WTC11 (cell line): ENCODE results near the gene PDHB. TPM values are rescaled to one million over a fixed set of nuclear protein-coding genes. Genes with fewer than 3 reads are reported as not detected.

Experiments used
- ATAC-seq: fragments of 200-7000 bp; cut with Tn5 transposase; 2 replicates; pipeline ENCODE4 v1.10.0; 2021; ENCODE audit warnings: mild to moderate bottlenecking, moderate library complexity
- CTCF ChIA-PET: fragments of 300-600 bp; sonication (Branson Sonifier 250); formaldehyde crosslinking; loops from one replicate; lab custom pipeline; 2021; ENCODE audit warnings: antibody characterized with exemption; lab: Charles Lee
- POLR2A ChIA-PET: fragments of 350-600 bp; sonication (Branson Sonifier 250); formaldehyde crosslinking; loops from one replicate; lab custom pipeline; 2021; ENCODE audit warnings: antibody characterized with exemption; lab: Charles Lee
- DNase-seq: peaks from one replicate; pipeline ENCODE4 v3.0.0; 2021; ENCODE audit warnings: low spot score
- H3K27ac Mint-ChIP-seq: 2 replicates; pipeline ENCODE4 v1.8.0; 2021; ENCODE audit warnings: mixed read lengths
- H3K27me3 Mint-ChIP-seq: 2 replicates; pipeline ENCODE4 v1.8.0; 2021; ENCODE audit warnings: low read depth, mild to moderate bottlenecking, moderate library complexity, mixed read lengths
- H3K36me3 Mint-ChIP-seq: 2 replicates; pipeline ENCODE4 v1.8.0; 2021; ENCODE audit warnings: mixed read lengths
- H3K4me1 Mint-ChIP-seq: 2 replicates; pipeline ENCODE4 v1.8.0; 2022; ENCODE audit warnings: mixed read lengths
- H3K4me3 Mint-ChIP-seq: 2 replicates; pipeline ENCODE4 v1.8.0; 2021; ENCODE audit warnings: mild to moderate bottlenecking, moderate library complexity, mixed read lengths
- H3K9me3 Mint-ChIP-seq: 2 replicates; pipeline ENCODE4 v1.8.0; 2021; ENCODE audit warnings: mixed read lengths
- AFF4 ChIP-seq: sonication (generic); formaldehyde crosslinking; IDR thresholded peaks from 2 replicates; pipeline ENCODE4 v1.8.1; 2023; ENCODE audit warnings: mild to moderate bottlenecking, missing genetic modification reagents, borderline replicate concordance
- AR ChIP-seq: fragments of 250-450 bp; sonication (Bioruptor Pico); IDR thresholded peaks from 2 replicates; pipeline ENCODE4 v1.9.0; 2021; ENCODE audit warnings: mild to moderate bottlenecking
- CDX4 ChIP-seq: fragments of 250-450 bp; sonication (Bioruptor Pico); IDR thresholded peaks from 2 replicates; pipeline ENCODE4 v1.9.0; 2021; ENCODE audit warnings: moderate library complexity, mild to moderate bottlenecking, inconsistent platforms, borderline replicate concordance
- CREM ChIP-seq: sonication (generic); formaldehyde crosslinking; IDR thresholded peaks from 2 replicates; pipeline ENCODE4 v1.8.1; 2022; ENCODE audit warnings: mild to moderate bottlenecking, missing genetic modification reagents, moderate library complexity
- E2F4 ChIP-seq: sonication (generic); formaldehyde crosslinking; IDR thresholded peaks from 2 replicates; pipeline ENCODE4 v1.8.1; 2022; ENCODE audit warnings: low read depth, mild to moderate bottlenecking, moderate library complexity, missing genetic modification reagents, borderline replicate concordance
- GTF2I ChIP-seq: fragments of 250-450 bp; sonication (Bioruptor Pico); conservative IDR thresholded peaks from 2 replicates; pipeline ENCODE4 v1.4.0; 2021; ENCODE audit warnings: mild to moderate bottlenecking
- IRF2 ChIP-seq: sonication (generic); formaldehyde crosslinking; IDR thresholded peaks from 2 replicates; pipeline ENCODE4 v1.8.0; 2022; ENCODE audit warnings: low read depth, missing genetic modification reagents, borderline replicate concordance
- OVOL2 ChIP-seq: fragments of 250-450 bp; sonication (Bioruptor Pico); IDR thresholded peaks from 2 replicates; pipeline ENCODE4 v1.9.0; 2021; ENCODE audit warnings: mild to moderate bottlenecking, borderline replicate concordance
- RORB ChIP-seq: fragments of 250-450 bp; sonication (Bioruptor Pico); IDR thresholded peaks from 2 replicates; pipeline ENCODE4 v1.9.0; 2021; ENCODE audit warnings: mild to moderate bottlenecking
- ZNF425 ChIP-seq: fragments of 250-450 bp; sonication (Bioruptor Pico); conservative IDR thresholded peaks from 2 replicates; pipeline ENCODE4 v1.9.0; 2021; ENCODE audit warnings: mild to moderate bottlenecking
- ZNF512 ChIP-seq: sonication (generic); formaldehyde crosslinking; IDR thresholded peaks from 2 replicates; pipeline ENCODE4 v1.8.1; 2022; ENCODE audit warnings: missing genetic modification reagents, borderline replicate concordance
- ZNF532 ChIP-seq: fragments of 250-450 bp; sonication (Bioruptor Pico); IDR thresholded peaks from 2 replicates; pipeline ENCODE4 v1.9.0; 2021; ENCODE audit warnings: mild to moderate bottlenecking, borderline replicate concordance
- ZNF671 ChIP-seq: fragments of 250-450 bp; sonication (Bioruptor Pico); IDR thresholded peaks from 2 replicates; pipeline ENCODE4 v1.8.0; 2021; ENCODE audit warnings: mild to moderate bottlenecking
- total RNA-seq: library from RNA; stranded (reverse); gene quantifications from 3 replicates; pipeline ENCODE4 v1.2.3, GENCODE V29; 2021

Gene PDHB
- total RNA-seq, 1 experiment from 2014 or later: 131 TPM

GRCh38 chr3:58408906-58409305 lies 24.7 kb downstream of the PDHB start:
- H3K27me3 Mint-ChIP-seq: no peaks in the 10 kb centered on the region
- no peak overlapping the region for H3K27ac Mint-ChIP-seq
- ChIA-PET CTCF (interaction anchor here (0.7 to 1.4 kb wide), 2 partner anchors 102 to 221 kb away, joined by 3 read pairs; partner anchors contain the start of gene HTD2), POLR2A (no interaction called here)
- peaks cover 15% of the 10 kb centered on the region for H3K4me1 Mint-ChIP-seq
- no peak for TF ChIP-seq IRF2 (CRISPR knock-in tag)
- no peak for TF ChIP-seq OVOL2 (CRISPR knock-in tag)
- no peak for TF ChIP-seq CREM (CRISPR knock-in tag)
- TF ChIP-seq GTF2I: no peak
- TF ChIP-seq RORB (CRISPR knock-in tag): no peak
- no peak for TF ChIP-seq E2F4 (CRISPR knock-in tag)
- TF ChIP-seq ZNF425 (CRISPR knock-in tag): no peak
- no peak for TF ChIP-seq ZNF532
- TF ChIP-seq CDX4 (CRISPR knock-in tag): no peak
- no peak for TF ChIP-seq AFF4 (CRISPR knock-in tag)
- no peak for TF ChIP-seq AR (CRISPR knock-in tag)
- TF ChIP-seq ZNF671 (CRISPR knock-in tag): no peak
- no peak for TF ChIP-seq ZNF512 (CRISPR knock-in tag)
- no peaks in the 10 kb centered on the region; the same call in 1 of the 2 replicates for H3K36me3 Mint-ChIP-seq
- no peak for ATAC-seq
- no peak for DNase-seq
- H3K9me3 Mint-ChIP-seq: no peaks in the 10 kb centered on the region
- H3K4me3 Mint-ChIP-seq: no peak overlapping the region
